Measurements from ENCODE around the gene DCTPP1.
A peak's percentile ranks its signal among the peaks of the same experiment; 100 is the strongest.

The DCTPP1 gene

DNA sequence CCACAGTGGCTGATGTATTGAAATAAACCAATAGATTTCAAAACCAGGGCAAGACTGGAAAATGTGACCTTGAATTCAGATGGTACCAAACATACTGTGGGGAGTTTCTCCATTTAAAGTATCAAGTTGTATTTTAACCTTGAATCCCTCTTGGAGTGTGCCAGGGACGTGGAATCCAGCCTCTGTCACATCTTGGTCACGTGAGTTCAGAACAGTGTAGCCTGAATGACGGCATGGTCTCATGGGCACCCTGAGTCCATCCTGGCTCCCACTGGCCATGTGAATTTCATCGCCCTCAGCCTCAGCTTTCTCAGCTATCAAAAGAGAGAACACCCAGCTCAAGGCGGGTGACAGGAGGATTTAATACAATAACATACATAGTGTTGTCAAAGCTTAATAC lies 15.7 kb downstream of the DCTPP1 start:
- WGBS, 2 experiments, result 91 to 97% methylated on average over 4 to 5 of the region's 5 CpGs
- peaks cover 13% of the 10 kb centered on the region for H3K4me1 ChIP-seq (ENCODE audit: control insufficient read depth, insufficient read depth, low read length)
- no peak overlapping the region for H3K27ac ChIP-seq (ENCODE audit: insufficient read depth, low read depth, low read length, poor library complexity, severe bottlenecking)
- H3K4me3 ChIP-seq (ENCODE audit: insufficient read depth, low read depth, low read length), result no peak overlapping the region
- no peaks in the 10 kb centered on the region for H3K9me3 ChIP-seq (ENCODE audit: control insufficient read depth, low read length)
- peaks cover 12% of the 10 kb centered on the region for H3K36me3 ChIP-seq (ENCODE audit: control insufficient read depth, insufficient read depth, low read length)
- no peaks in the 10 kb centered on the region for H3K27me3 ChIP-seq (ENCODE audit: control insufficient read depth, insufficient read depth, low read length, poor library complexity, severe bottlenecking)

DNA sequence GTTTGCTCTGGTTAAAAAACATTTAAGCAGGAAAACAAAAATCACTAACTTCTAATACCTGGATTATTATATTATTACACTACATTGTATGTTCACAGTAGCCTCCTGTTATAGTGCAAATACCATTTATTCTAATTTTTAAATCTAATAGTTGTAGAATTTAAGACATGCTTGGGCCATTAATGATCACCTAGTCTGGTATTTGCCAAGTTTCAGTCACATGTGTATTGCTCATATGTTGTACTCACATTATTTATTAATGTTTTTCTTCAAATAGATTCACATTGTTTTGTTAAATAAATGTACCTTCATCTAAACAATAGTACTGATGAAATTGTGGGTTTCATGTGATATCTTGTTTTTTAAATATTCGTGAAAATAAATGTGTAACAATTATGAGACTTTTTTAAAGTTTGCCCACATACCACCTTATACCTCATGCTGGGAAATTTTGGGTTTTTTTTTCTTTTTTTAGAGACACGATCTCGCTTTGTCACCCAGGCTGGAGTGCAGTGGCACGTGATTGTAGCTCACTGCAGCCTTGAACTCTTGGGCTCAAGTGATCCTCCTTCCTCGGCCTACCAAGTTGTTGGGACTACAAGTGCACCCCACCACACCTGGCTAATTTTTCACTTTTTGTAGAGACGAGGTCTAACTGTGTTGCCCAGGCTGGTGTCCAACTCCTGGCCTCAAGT lies 16.6 kb downstream of the DCTPP1 start:
- Histone ChIP-seq H3K9me3 (ENCODE audit: control insufficient read depth, low read length) (no peaks in the 10 kb centered on the region), H3K4me1 (ENCODE audit: control insufficient read depth, insufficient read depth, low read length) (peaks cover 17% of the 10 kb centered on the region), H3K27ac (ENCODE audit: insufficient read depth, low read depth, low read length, poor library complexity, severe bottlenecking) (no peak overlapping the region), H3K27me3 (ENCODE audit: control insufficient read depth, insufficient read depth, low read length, poor library complexity, severe bottlenecking) (no peaks in the 10 kb centered on the region), H3K4me3 (ENCODE audit: insufficient read depth, low read depth, low read length) (no peak overlapping the region), H3K36me3 (ENCODE audit: control insufficient read depth, insufficient read depth, low read length) (peaks cover 12% of the 10 kb centered on the region)
- WGBS, 2 experiments, result 92 to 97% methylated on average over 5 to 6 of the region's 6 CpGs

DNA sequence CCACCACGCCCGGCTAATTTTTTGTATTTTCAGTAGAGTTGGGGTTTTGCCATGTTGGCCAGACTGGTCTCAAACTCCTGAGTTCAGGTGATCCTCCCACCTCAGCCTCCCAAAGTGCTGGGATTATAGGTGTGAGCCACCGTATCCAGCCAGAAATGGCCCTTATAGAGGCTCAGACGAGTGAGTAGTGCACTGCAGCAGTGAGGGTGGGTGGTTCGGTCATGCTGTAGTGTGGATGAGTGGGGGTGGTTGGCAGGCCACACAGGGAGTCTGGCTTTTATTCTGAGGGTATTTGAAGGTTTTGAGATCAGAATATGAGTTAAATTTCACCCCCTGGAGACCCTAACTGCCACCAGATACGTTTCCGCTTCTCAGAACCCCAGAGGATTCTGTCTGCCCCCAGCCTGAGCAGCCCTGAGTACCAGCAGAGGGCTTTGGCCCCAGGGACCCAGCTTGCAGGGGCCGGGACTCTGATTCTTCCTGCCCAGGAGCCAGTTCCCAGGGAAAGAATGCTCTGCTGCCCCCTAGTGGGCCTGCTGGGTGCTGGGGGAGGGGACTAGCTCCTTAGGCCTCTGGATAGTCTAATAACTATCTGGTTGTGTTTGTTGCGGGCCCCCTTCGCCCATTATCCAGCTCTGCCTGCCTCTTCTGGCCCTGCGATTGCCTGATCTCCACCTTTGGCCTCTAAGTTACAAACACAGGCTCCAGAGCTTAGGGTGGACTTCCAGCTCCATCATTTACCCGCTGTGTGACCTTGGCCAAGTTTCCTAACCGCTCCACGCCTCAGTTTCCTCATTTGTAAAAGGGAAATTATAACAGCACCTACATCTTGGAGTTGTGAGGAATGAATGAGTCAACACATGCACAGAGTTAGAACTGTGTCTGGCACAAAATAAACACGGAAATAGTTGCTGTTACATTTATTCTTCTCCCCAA lies 20.4 kb downstream of the DCTPP1 start:
- Histone ChIP-seq H3K4me3 (ENCODE audit: insufficient read depth, low read depth, low read length) (peak overlapping the region; percentile 13), H3K36me3 (ENCODE audit: control insufficient read depth, insufficient read depth, low read length) (peaks cover 12% of the 10 kb centered on the region)
- 72 to 73% methylated on average over 15 of the region's 15 CpGs for WGBS, 2 experiments

DNA sequence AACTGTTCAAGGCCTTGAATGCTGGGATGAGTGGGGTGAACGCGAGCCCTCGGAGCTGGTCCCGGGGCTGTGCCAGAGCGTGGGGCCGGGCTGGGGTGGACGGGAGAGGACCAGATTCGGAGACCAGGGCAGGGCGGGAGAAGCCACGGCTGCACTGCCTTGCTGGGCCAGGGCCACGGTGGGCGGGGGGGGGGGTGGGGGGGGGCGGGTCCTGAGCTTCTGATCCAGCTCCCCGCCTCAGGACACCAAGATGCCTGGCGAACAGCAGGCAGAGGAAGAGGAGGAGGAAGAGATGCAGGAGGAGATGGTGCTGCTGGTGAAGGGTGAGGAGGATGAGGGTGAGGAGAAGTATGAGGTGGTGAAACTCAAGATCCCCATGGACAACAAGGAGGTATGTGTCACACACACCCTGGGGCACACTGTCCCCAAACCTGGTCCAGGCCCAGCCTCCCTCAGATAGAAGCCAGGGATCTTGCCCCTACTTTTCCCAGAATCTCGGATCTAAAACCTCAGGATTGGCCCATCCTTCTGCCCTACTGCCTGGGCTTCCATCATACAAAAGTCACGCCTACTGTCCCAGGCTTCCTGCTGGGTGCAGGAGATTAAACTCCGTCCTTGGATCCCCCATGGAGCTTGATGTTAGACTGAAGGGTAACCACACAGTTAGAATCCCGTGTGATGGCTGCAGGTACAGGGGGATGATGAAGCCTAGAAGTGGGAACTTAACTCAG lies 21.9 kb downstream of the DCTPP1 start:
- Histone ChIP-seq H3K36me3 (ENCODE audit: control insufficient read depth, insufficient read depth, low read length) (peaks cover 6% of the 10 kb centered on the region), H3K9me3 (ENCODE audit: control insufficient read depth, low read length) (no peaks in the 10 kb centered on the region), H3K4me3 (ENCODE audit: insufficient read depth, low read depth, low read length) (peak overlapping the region; percentile 63), H3K27ac (ENCODE audit: insufficient read depth, low read depth, low read length, poor library complexity, severe bottlenecking) (peak overlapping the region; percentile 80), H3K27me3 (ENCODE audit: control insufficient read depth, insufficient read depth, low read length, poor library complexity, severe bottlenecking) (no peaks in the 10 kb centered on the region), H3K4me1 (ENCODE audit: control insufficient read depth, insufficient read depth, low read length) (peaks cover 14% of the 10 kb centered on the region)
- WGBS, 2 experiments, result 12% methylated on average over 14 of the region's 19 CpGs

More for the DNA sequence above, 20.4 kb downstream of the DCTPP1 start:
- Histone ChIP-seq H3K27me3 (ENCODE audit: control insufficient read depth, insufficient read depth, low read length, poor library complexity, severe bottlenecking) (no peaks in the 10 kb centered on the region), H3K27ac (ENCODE audit: insufficient read depth, low read depth, low read length, poor library complexity, severe bottlenecking) (no peak overlapping the region), H3K4me1 (ENCODE audit: control insufficient read depth, insufficient read depth, low read length) (peaks cover 14% of the 10 kb centered on the region), H3K9me3 (ENCODE audit: control insufficient read depth, low read length) (no peaks in the 10 kb centered on the region)

DNA sequence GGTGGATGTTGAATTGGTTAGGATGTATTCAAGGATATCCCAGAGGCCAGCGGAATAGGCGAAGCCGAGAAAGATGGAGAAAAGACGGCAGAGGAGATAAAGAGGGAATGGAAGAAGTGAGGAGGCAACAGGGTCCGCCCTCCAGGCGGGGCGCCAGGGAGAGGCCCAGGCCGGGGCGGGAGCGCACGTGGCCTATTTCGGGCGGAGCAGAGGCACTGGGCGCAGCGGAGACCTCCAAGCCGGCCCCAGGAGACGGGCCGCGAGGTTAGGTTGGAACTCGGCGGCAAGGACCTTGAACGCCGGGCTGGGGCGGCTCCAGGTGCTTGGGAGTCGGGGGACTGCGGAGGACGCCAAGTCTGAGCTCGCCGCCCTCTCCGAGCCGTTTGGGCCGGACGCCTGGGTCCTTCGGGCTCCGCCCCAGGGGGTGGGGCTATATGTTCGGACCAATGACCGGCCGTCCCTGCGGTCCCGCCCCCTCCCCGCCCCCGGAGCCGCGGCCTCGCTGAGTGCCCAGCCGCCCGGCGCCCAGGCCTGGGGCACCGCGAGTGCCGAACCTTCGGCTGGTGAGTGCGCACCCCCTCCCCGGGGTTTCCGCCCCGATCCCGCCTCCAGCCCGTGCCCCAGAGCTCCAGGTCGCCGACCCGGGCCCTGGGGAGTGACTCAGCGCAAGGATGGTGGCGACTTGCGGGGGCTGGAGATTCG lies 22.6 kb downstream of the DCTPP1 start, which contains the start of gene ZNF771:
Gene ZNF771 (plus strand): TSS at position 505 of the 702 bp plus-strand sequence. CDS start 448 bp downstream, outside the sequence.
- Histone ChIP-seq H3K4me3 (ENCODE audit: insufficient read depth, low read depth, low read length) (peak within 1 kb of the TSS; percentile 63), H3K27ac (ENCODE audit: insufficient read depth, low read depth, low read length, poor library complexity, severe bottlenecking) (peak within 1 kb of the TSS; percentile 80), H3K27me3 (ENCODE audit: control insufficient read depth, insufficient read depth, low read length, poor library complexity, severe bottlenecking) (no peaks in the 10 kb centered on the region), H3K4me1 (ENCODE audit: control insufficient read depth, insufficient read depth, low read length) (peaks cover 14% of the 10 kb centered on the region), H3K9me3 (ENCODE audit: control insufficient read depth, low read length) (no peaks in the 10 kb centered on the region), H3K36me3 (ENCODE audit: control insufficient read depth, insufficient read depth, low read length) (peaks cover 3% of the 10 kb centered on the region)
- WGBS, 2 experiments, result 1% methylated on average over 65 of the region's 65 CpGs

DNA sequence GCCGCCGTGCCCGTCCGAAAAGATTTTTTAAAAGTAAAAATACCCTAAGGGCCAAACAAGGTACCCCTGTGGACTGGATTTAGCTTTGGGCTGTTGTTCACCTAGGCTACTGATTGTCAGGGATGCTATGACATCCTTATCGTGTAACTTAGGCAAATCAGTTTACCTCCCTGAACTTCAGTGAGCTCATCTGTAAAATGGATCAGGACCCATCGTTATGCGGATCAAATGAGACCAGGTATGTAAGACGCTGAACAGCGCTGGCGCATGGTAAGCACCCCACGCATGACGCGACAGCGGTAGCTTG lies 23.1 kb downstream of the DCTPP1 start:
- 53 to 54% methylated on average over 14 of the region's 14 CpGs for WGBS, 2 experiments
- Histone ChIP-seq H3K9me3 (ENCODE audit: control insufficient read depth, low read length) (no peaks in the 10 kb centered on the region), H3K27ac (ENCODE audit: insufficient read depth, low read depth, low read length, poor library complexity, severe bottlenecking) (peak overlapping the region; percentile 80), H3K36me3 (ENCODE audit: control insufficient read depth, insufficient read depth, low read length) (no peaks in the 10 kb centered on the region), H3K4me3 (ENCODE audit: insufficient read depth, low read depth, low read length) (peak overlapping the region; percentile 63), H3K27me3 (ENCODE audit: control insufficient read depth, insufficient read depth, low read length, poor library complexity, severe bottlenecking) (no peaks in the 10 kb centered on the region), H3K4me1 (ENCODE audit: control insufficient read depth, insufficient read depth, low read length) (peaks cover 14% of the 10 kb centered on the region)

DNA sequence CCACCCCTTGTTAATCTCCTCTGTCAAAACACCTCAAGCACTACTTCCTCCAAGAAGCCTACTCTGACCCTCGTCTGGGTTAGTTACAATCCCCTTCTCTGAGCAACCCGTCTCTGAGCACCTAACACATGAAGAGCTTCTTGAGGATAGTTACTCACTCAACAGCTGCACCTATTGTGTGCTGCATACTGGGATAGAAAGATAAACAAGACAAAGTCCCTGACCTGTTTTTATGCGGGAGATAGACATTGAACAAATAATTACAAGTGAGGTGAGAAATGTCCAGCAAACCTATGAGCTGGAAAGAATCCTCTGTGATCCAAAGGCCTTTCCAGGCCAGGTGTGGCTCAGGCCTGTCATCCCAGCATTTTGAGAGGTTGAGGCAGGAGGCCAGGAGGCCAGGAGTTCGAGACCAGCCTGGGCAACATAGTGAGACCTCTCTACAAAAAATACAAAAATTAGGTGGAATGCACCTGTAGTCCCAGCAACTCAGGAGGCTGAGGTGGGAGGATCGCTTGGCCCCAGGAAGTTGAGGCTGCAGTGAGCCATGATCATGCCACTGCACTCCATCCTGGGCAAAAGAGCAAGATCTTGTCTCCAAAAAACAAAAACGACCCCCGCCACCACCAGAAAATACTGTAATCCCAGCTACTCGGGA lies 27.9 kb downstream of the DCTPP1 start:
- Histone ChIP-seq H3K36me3 (ENCODE audit: control insufficient read depth, insufficient read depth, low read length) (peaks cover 14% of the 10 kb centered on the region), H3K27ac (ENCODE audit: insufficient read depth, low read depth, low read length, poor library complexity, severe bottlenecking) (no peak overlapping the region), H3K4me1 (ENCODE audit: control insufficient read depth, insufficient read depth, low read length) (peaks cover 27% of the 10 kb centered on the region), H3K27me3 (ENCODE audit: control insufficient read depth, insufficient read depth, low read length, poor library complexity, severe bottlenecking) (no peaks in the 10 kb centered on the region), H3K9me3 (ENCODE audit: control insufficient read depth, low read length) (no peaks in the 10 kb centered on the region), H3K4me3 (ENCODE audit: insufficient read depth, low read depth, low read length) (no peak overlapping the region)
- WGBS, 2 experiments, result 90% methylated on average over 8 of the region's 8 CpGs

DNA sequence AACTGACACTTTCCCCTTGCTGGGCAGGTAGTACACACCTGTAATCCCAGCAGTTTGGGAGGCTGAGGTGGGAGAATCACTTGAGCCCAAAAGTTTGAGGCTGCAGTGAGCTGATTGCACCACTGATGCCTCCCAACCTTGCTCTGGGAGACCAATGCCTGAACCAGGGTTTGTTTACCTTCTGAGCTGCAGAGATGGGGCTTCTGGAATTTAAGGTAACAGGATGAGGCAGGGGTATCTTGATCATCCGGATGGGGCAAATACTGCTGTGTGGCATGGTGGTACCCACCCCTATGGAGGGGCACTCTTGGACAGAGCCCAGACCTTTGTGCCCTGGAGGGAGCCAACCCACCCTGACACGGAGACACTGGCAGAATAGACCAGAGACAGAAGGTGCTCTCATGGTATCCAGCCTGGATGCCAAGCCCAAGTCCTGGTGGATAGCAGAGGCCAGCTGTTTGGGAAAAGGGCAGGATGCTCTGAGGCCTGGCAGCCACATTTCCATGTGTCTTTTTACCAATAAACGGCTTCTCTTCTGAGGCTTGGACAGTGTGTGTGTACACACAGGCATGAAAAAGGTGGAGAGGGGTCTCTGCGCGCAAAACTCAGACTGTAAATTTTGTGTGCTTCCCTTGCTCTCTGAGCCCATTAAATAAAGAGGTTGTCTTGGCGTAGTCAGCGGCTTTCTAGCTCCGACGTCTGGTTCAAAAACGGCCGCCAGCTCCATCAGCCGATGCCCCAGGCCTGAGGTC lies 30.2 kb downstream of the DCTPP1 start:
- H3K9me3 ChIP-seq (ENCODE audit: control insufficient read depth, low read length), result no peaks in the 10 kb centered on the region
- H3K4me1 ChIP-seq (ENCODE audit: control insufficient read depth, insufficient read depth, low read length), result peaks cover 33% of the 10 kb centered on the region
- 23 to 25% methylated on average over 12 of the region's 12 CpGs for WGBS, 2 experiments
- no peaks in the 10 kb centered on the region for H3K27me3 ChIP-seq (ENCODE audit: control insufficient read depth, insufficient read depth, low read length, poor library complexity, severe bottlenecking)
- peaks cover 14% of the 10 kb centered on the region for H3K36me3 ChIP-seq (ENCODE audit: control insufficient read depth, insufficient read depth, low read length)
- H3K27ac ChIP-seq (ENCODE audit: insufficient read depth, low read depth, low read length, poor library complexity, severe bottlenecking), result peak overlapping the region; percentile 99
- H3K4me3 ChIP-seq (ENCODE audit: insufficient read depth, low read depth, low read length), result peak overlapping the region; percentile 35

Data from ectodermal cell (in vitro differentiated cells).